Measurements from ENCODE around the gene ANKRD18A.

DNA sequence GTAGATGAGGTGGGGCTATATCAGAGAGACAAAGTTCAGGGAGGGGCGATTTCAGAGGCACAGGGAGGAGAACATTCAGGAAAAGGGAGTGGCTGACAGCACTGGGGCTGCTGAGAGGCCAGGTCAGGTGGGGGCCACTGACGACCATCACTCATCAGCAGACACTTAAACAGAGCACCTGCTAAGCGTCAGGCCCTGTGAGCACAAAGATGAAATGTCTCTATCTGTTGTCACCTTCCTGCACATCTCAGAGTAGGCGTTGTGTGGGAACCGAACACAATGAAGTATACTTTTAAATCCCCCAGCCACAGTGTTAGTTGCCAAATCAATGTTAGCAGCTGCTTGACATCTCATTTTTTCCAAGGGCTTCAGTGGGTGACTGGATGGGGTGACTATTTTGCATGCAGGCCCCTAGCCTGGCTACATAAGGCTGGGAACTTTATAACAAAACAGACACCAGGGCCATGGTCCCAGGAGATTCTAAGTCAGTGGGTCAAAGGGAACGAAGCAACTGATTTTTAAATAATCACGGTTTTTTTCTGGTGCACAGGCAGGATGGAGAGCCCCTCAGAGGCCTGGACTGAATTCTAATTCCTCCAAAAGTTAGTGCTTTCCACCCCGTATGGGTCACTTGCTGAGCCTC is 31.1 kb upstream of the ANKRD18A start:
- TF ChIP-seq, protein P1, sequence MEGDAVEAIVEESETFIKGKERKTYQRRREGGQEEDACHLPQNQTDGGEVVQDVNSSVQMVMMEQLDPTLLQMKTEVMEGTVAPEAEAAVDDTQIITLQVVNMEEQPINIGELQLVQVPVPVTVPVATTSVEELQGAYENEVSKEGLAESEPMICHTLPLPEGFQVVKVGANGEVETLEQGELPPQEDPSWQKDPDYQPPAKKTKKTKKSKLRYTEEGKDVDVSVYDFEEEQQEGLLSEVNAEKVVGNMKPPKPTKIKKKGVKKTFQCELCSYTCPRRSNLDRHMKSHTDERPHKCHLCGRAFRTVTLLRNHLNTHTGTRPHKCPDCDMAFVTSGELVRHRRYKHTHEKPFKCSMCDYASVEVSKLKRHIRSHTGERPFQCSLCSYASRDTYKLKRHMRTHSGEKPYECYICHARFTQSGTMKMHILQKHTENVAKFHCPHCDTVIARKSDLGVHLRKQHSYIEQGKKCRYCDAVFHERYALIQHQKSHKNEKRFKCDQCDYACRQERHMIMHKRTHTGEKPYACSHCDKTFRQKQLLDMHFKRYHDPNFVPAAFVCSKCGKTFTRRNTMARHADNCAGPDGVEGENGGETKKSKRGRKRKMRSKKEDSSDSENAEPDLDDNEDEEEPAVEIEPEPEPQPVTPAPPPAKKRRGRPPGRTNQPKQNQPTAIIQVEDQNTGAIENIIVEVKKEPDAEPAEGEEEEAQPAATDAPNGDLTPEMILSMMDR (IDR thresholded peaks at IDR 0.05): no peak
- TF ChIP-seq POLR2A (IDR thresholded peaks at IDR 0.05): no peak
